Natural killer cell treated with Interleukin-12 subunit alpha and Interleukin-12 subunit beta and Interleukin-15 and Interleukin-18, amount 100 ng/mL, for 72 hours (primary cell): ENCODE measurements around the gene CCM2L. TPM values are rescaled to one million over a fixed set of nuclear protein-coding genes. Genes with fewer than 3 reads are reported as not detected.
"Not testable (repeated sequence)": the region's sequence is repeated elsewhere in the genome, so short reads cannot be mapped to it uniquely, and the experiment has no call there.

Source experiments
- ATAC-seq, 2 donors: fragments of 150-1000 bp; cut with Tn5 transposase in 1 of 2; sonication (Bioruptor Pico), chemical (Tn5 transposase) in 1 of 2; 2 replicates each; pipeline ENCODE4 v1.10.0; 2021
- DNase-seq: peaks from one replicate; pipeline ENCODE4 v3.0.0; 2022; ENCODE audit warnings: low spot score
- H3K27ac Mint-ChIP-seq, 2 donors: 1 replicate in 1 of 2; 2 replicates in 1 of 2; pipeline ENCODE4 v1.8.0; 2022; ENCODE audit warnings: mixed read lengths in 2 of 2, mild to moderate bottlenecking in 1 of 2, moderate library complexity in 1 of 2
- H3K27me3 Mint-ChIP-seq, 2 donors: 1 replicate in 1 of 2; 2 replicates in 1 of 2; pipeline ENCODE4 v1.8.0; 2022; ENCODE audit warnings: mixed read lengths in 2 of 2
- H3K36me3 Mint-ChIP-seq: one replicate; pipeline ENCODE4 v1.8.0; 2022; ENCODE audit warnings: mixed read lengths
- H3K4me1 Mint-ChIP-seq, 2 donors: 1 replicate in 1 of 2; 2 replicates in 1 of 2; pipeline ENCODE4 v1.8.0; 2022; ENCODE audit warnings: low read depth in 2 of 2, mixed read lengths in 2 of 2, mild to moderate bottlenecking in 1 of 2
- H3K4me3 Mint-ChIP-seq: one replicate; pipeline ENCODE4 v1.8.0; 2022; ENCODE audit warnings: mixed read lengths
- H3K9me3 Mint-ChIP-seq: 2 replicates; pipeline ENCODE4 v1.8.0; 2022; ENCODE audit warnings: mixed read lengths
- total RNA-seq, 2 donors: library from RNA; stranded (reverse); gene quantifications; one replicate each; pipeline ENCODE4 v1.2.3, GENCODE V29; 2022

Gene CCM2L
- total RNA-seq, 2 donors from 2014 or later, result not detected

GRCh38 chr20:32024683-32025295 is 14.6 kb downstream of the CCM2L start:
- H3K4me1 Mint-ChIP-seq, result peaks cover 9 to 11% of the 10 kb centered on the region in 2 donors
- peaks cover 44 to 46% of the 10 kb centered on the region in 2 donors for H3K27me3 Mint-ChIP-seq
- H3K4me3 Mint-ChIP-seq, result no peak overlapping the region
- peaks cover 5% of the 10 kb centered on the region for H3K36me3 Mint-ChIP-seq
- no peak overlapping the region for H3K27ac Mint-ChIP-seq
- ATAC-seq (no peak), DNase-seq (no peak)
- H3K9me3 Mint-ChIP-seq, result no peaks in the 10 kb centered on the region

- no peak overlapping the region for H3K27ac Mint-ChIP-seq
Observed at GRCh38 chr20:32027643-32028042, 17.4 kb downstream of the CCM2L start.

GRCh38 chr20:32028647-32029372 is 18.6 kb downstream of the CCM2L start:
- H3K27me3 Mint-ChIP-seq, result peaks cover 24 to 28% of the 10 kb centered on the region in 2 donors
- no peak overlapping the region for H3K27ac Mint-ChIP-seq
- ATAC-seq (no peak), DNase-seq (no peak)
- H3K9me3 Mint-ChIP-seq, result no peaks in the 10 kb centered on the region
- H3K36me3 Mint-ChIP-seq, result no peaks in the 10 kb centered on the region
- H3K4me1 Mint-ChIP-seq, result no peaks in the 10 kb centered on the region
- H3K4me3 Mint-ChIP-seq, result no peak overlapping the region

More at GRCh38 chr20:32027643-32028042, 17.4 kb downstream of the CCM2L start:
- no peaks in the 10 kb centered on the region for H3K36me3 Mint-ChIP-seq
- H3K9me3 Mint-ChIP-seq, result no peaks in the 10 kb centered on the region
- ATAC-seq (no peak), DNase-seq (no peak)
- peaks cover 26 to 27% of the 10 kb centered on the region in 2 donors for H3K27me3 Mint-ChIP-seq
- H3K4me1 Mint-ChIP-seq, result no peaks in the 10 kb centered on the region
- no peak overlapping the region for H3K4me3 Mint-ChIP-seq

- ATAC-seq (no peak), DNase-seq (no peak)
- Mint-ChIP-seq H3K27me3 (peaks cover 23 to 28% of the 10 kb centered on the region in 2 donors), H3K36me3 (no peaks in the 10 kb centered on the region), H3K4me3 (no peak overlapping the region), H3K27ac (no peak overlapping the region), H3K4me1 (no peaks in the 10 kb centered on the region), H3K9me3 (no peaks in the 10 kb centered on the region)
Observed at GRCh38 chr20:32029561-32029960, 19.3 kb downstream of the CCM2L start.

GRCh38 chr20:32031007-32031958 is 21.0 kb downstream of the CCM2L start:
- DNase-seq, result no peak
- Mint-ChIP-seq H3K36me3 (no peaks in the 10 kb centered on the region), H3K27ac (no peak overlapping the region), H3K4me1 (peaks cover 0 to 3% of the 10 kb centered on the region in 2 donors), H3K9me3 (no peaks in the 10 kb centered on the region), H3K4me3 (no peak overlapping the region), H3K27me3 (peaks cover 26 to 33% of the 10 kb centered on the region in 2 donors)
- peak; percentile 56 to 79 for ATAC-seq

GRCh38 chr20:32033316-32033715 is 23.1 kb downstream of the CCM2L start:
- DNase-seq (no peak), ATAC-seq (no peak)
- Mint-ChIP-seq H3K4me3 (no peak overlapping the region), H3K27me3 (peaks cover 27 to 43% of the 10 kb centered on the region in 2 donors), H3K27ac (no peak overlapping the region), H3K9me3 (no peaks in the 10 kb centered on the region), H3K36me3 (no peaks in the 10 kb centered on the region), H3K4me1 (peaks cover 0 to 3% of the 10 kb centered on the region in 2 donors)

GRCh38 chr20:32033721-32034120 is 23.5 kb downstream of the CCM2L start:
- H3K27ac Mint-ChIP-seq, ATAC-seq, DNase-seq, H3K4me1 Mint-ChIP-seq, H3K36me3 Mint-ChIP-seq, H3K4me3 Mint-ChIP-seq, H3K9me3 Mint-ChIP-seq: not testable (repeated sequence)
- peaks cover 27 to 43% of the 10 kb centered on the region in 2 donors for H3K27me3 Mint-ChIP-seq

GRCh38 chr20:32034581-32035425 is 24.6 kb downstream of the CCM2L start:
- Mint-ChIP-seq H3K9me3 (no peaks in the 10 kb centered on the region), H3K4me1 (peaks cover 0 to 3% of the 10 kb centered on the region in 2 donors), H3K27ac (no peak overlapping the region), H3K4me3 (no peak overlapping the region), H3K36me3 (no peaks in the 10 kb centered on the region), H3K27me3 (peaks cover 25 to 48% of the 10 kb centered on the region in 2 donors)
- ATAC-seq (no peak), DNase-seq (no peak)

- no peak for DNase-seq
- no peaks in the 10 kb centered on the region for H3K36me3 Mint-ChIP-seq
- ATAC-seq, result no peak
- H3K4me3 Mint-ChIP-seq, result no peak overlapping the region
- H3K27ac Mint-ChIP-seq, result no peak overlapping the region
- peaks cover 0 to 3% of the 10 kb centered on the region in 2 donors for H3K4me1 Mint-ChIP-seq
- H3K9me3 Mint-ChIP-seq, result no peaks in the 10 kb centered on the region
- peaks cover 25 to 48% of the 10 kb centered on the region in 2 donors for H3K27me3 Mint-ChIP-seq
Observed at GRCh38 chr20:32035426-32035779, 25.2 kb downstream of the CCM2L start.

GRCh38 chr20:32036252-32036651 is 26.0 kb downstream of the CCM2L start:
- ATAC-seq, result no peak
- peaks cover 33 to 56% of the 10 kb centered on the region in 2 donors for H3K27me3 Mint-ChIP-seq
- no peak overlapping the region for H3K27ac Mint-ChIP-seq
- no peak for DNase-seq
- H3K4me1 Mint-ChIP-seq, result peaks cover 0 to 3% of the 10 kb centered on the region in 2 donors
- no peaks in the 10 kb centered on the region for H3K9me3 Mint-ChIP-seq
- no peak overlapping the region for H3K4me3 Mint-ChIP-seq
- no peaks in the 10 kb centered on the region for H3K36me3 Mint-ChIP-seq

GRCh38 chr20:32036716-32037485 is 26.7 kb downstream of the CCM2L start:
- Mint-ChIP-seq H3K27ac (no peak overlapping the region), H3K4me1 (peaks cover 0 to 3% of the 10 kb centered on the region in 2 donors), H3K36me3 (no peaks in the 10 kb centered on the region), H3K9me3 (no peaks in the 10 kb centered on the region), H3K27me3 (peaks cover 37 to 62% of the 10 kb centered on the region in 2 donors), H3K4me3 (no peak overlapping the region)
- DNase-seq (no peak), ATAC-seq (no peak)

GRCh38 chr20:32037929-32038328 is 27.7 kb downstream of the CCM2L start:
- Mint-ChIP-seq H3K9me3 (no peaks in the 10 kb centered on the region), H3K4me3 (no peak overlapping the region), H3K27me3 (peaks cover 38 to 60% of the 10 kb centered on the region in 2 donors), H3K36me3 (no peaks in the 10 kb centered on the region), H3K27ac (no peak overlapping the region), H3K4me1 (peaks cover 0 to 3% of the 10 kb centered on the region in 2 donors)
- no peak for ATAC-seq
- no peak for DNase-seq
